Activated T-cell treated with anti-CD3 and anti-CD28 coated beads, Interleukin-2, amount 50 U/mL, for 4 hours (primary cell): ENCODE measurements around the gene ZNF136. TPM values are rescaled to one million over a fixed set of nuclear protein-coding genes. Genes with fewer than 3 reads are reported as not detected.
A peak's percentile ranks its signal among the peaks of the same experiment; 100 is the strongest.

Experiments used
- ATAC-seq, 2 donors: fragments of 200-7000 bp; cut with Tn5 transposase; one replicate each; pipeline ENCODE4 v1.10.0; 2021
- DNase-seq: peaks from one replicate; pipeline ENCODE4 v3.0.0-alpha.2; 2020
- H3K27me3 Mint-ChIP-seq: one replicate; pipeline ENCODE4 v1.8.0; 2021; ENCODE audit warnings: low read depth, mixed read lengths
- H3K36me3 Mint-ChIP-seq: one replicate; pipeline ENCODE4 v1.8.0; 2022; ENCODE audit warnings: mixed read lengths; ENCODE audit not compliant: insufficient read depth
- H3K4me1 Mint-ChIP-seq: one replicate; pipeline ENCODE4 v1.8.0; 2021; ENCODE audit warnings: low read depth, mixed read lengths
- H3K4me3 Mint-ChIP-seq: one replicate; pipeline ENCODE4 v1.8.0; 2021; ENCODE audit warnings: mild to moderate bottlenecking, moderate library complexity, mixed read lengths
- H3K9me3 Mint-ChIP-seq: one replicate; pipeline ENCODE4 v1.8.0; 2021; ENCODE audit warnings: mixed read lengths
- total RNA-seq, 3 donors: library from RNA; stranded (reverse); gene quantifications; one replicate each; pipeline ENCODE4 v1.2.1, GENCODE V29; 2021

The ZNF136 gene
- total RNA-seq, 3 donors from 2014 or later = 9.7 to 11.6 (median 9.8) TPM

DNA sequence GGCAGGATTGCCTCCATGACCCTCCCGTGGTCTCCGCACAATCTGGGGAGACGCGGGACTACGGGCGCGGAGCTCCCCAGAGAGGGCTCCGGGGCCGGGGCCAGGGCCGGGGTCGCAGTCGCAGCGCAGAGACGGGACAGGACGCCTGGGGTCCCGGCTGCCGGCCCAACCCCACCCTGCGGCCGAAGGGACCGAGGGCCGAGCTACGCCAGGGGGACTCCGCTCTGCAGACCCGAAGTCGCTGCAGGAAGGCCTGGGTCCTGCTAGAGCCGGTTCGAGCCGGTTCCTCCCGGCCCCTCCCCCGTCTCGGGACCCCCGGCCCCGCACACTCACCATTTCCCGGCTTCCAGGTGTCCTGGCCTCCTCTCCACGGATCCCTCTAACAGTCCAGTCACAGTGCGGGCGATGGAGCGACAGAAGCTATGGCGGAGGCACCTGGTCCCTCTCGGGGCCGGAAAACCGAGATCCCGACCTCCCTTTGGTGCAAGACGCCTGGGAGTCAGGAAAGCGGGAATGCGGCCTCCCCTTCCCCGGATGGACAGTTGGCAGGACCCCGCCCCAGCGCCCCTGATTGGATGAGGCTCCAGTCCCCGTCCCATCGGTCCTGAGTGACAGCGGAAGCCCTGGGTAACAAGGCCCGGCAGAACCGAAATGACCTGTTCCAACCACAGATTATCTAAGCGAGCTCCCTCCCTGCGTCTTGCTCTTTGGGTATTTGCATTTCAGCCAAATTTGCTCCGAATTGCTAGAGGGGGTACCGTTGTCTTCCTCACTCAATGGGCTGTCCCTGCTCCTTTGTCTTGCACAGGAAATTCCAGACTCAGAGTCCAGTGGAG lies 6.5 kb upstream of the ZNF136 start, which contains the start of gene ZNF625:
Gene ZNF625 (minus strand): TSS at position 512 of the 836 bp plus-strand sequence. CDS start 176 bp downstream, at position 336.
- ATAC-seq (peak; percentile 87 to 88), DNase-seq (no peak)
- Mint-ChIP-seq H3K9me3 (no peaks in the 10 kb centered on the region), H3K27me3 (peaks cover 3% of the 10 kb centered on the region), H3K4me3 (peak within 1 kb of the TSS; percentile 87), H3K36me3 (no peaks in the 10 kb centered on the region), H3K4me1 (peaks cover 13% of the 10 kb centered on the region)

- no peak overlapping the region for H3K4me3 Mint-ChIP-seq
- H3K27me3 Mint-ChIP-seq = peaks cover 3% of the 10 kb centered on the region
- peaks cover 29% of the 10 kb centered on the region for H3K4me1 Mint-ChIP-seq
- ATAC-seq (no peak), DNase-seq (no peak)
- peaks cover under 1% of the 10 kb centered on the region for H3K36me3 Mint-ChIP-seq
- H3K9me3 Mint-ChIP-seq = no peaks in the 10 kb centered on the region
Measured at GRCh38 chr19:12159773-12160414, 3.0 kb upstream of the ZNF136 start.

DNA sequence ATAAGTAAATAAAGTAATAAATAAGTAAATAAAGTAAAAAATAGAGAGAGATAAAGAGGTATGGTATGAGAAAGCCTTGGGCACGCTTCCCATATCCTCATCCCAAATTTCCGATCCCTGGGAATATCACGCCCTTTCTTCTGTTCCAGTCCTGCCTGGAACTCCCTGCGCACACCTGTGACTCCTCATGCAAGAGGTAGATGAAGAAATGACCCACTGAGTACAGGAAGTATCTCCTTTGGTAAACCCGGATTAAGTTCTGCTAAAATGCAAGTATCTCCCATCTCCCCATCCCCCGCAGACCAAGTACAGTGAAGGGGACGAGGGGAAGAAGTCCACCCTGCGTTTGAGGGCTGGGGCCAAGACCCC lies 399 bp upstream of the ZNF136 start:
- H3K27me3 Mint-ChIP-seq = no peaks in the 10 kb centered on the region
- ATAC-seq (peak; percentile 3 to 4), DNase-seq (no peak)
- H3K4me1 Mint-ChIP-seq = peaks cover 42% of the 10 kb centered on the region
- peaks cover 12% of the 10 kb centered on the region for H3K36me3 Mint-ChIP-seq
- H3K9me3 Mint-ChIP-seq = no peaks in the 10 kb centered on the region
- H3K4me3 Mint-ChIP-seq = peak overlapping the region; percentile 94

DNA sequence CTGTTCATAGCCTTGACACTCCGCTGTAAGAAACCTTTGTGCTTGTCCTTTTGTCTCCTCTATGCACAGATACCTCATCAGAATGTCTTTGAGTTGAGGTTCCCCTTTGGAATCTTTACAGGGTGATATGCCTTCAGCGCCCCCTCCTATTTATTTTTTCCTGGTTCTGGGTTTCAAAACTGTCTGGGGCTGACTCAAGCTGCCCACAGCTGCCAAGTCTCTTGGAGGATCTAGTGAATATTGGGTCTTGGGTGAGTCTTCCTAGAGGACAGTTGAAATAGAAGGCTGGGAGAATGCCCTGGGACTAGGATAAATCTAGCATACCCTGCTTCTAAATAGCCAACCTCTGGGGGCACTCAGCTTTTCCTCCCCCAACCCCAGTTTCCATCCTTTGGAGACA lies 930 bp downstream of the ZNF136 start:
- peak overlapping the region; percentile 94 for H3K4me3 Mint-ChIP-seq
- no peaks in the 10 kb centered on the region for H3K27me3 Mint-ChIP-seq
- peaks cover 12% of the 10 kb centered on the region for H3K36me3 Mint-ChIP-seq
- no peak for DNase-seq
- peaks cover 42% of the 10 kb centered on the region for H3K4me1 Mint-ChIP-seq
- no peaks in the 10 kb centered on the region for H3K9me3 Mint-ChIP-seq
- ATAC-seq = no peak

GRCh38 chr19:12166626-12167025 lies 3.7 kb downstream of the ZNF136 start:
- ATAC-seq (no peak), DNase-seq (no peak)
- peaks cover 47% of the 10 kb centered on the region for H3K4me1 Mint-ChIP-seq
- peaks cover 24% of the 10 kb centered on the region for H3K36me3 Mint-ChIP-seq
- H3K4me3 Mint-ChIP-seq = no peak overlapping the region
- no peaks in the 10 kb centered on the region for H3K9me3 Mint-ChIP-seq
- no peaks in the 10 kb centered on the region for H3K27me3 Mint-ChIP-seq

GRCh38 chr19:12180377-12180776 lies 17.5 kb downstream of the ZNF136 start:
- H3K9me3 Mint-ChIP-seq = peaks cover 19% of the 10 kb centered on the region
- H3K27me3 Mint-ChIP-seq = no peaks in the 10 kb centered on the region

DNA sequence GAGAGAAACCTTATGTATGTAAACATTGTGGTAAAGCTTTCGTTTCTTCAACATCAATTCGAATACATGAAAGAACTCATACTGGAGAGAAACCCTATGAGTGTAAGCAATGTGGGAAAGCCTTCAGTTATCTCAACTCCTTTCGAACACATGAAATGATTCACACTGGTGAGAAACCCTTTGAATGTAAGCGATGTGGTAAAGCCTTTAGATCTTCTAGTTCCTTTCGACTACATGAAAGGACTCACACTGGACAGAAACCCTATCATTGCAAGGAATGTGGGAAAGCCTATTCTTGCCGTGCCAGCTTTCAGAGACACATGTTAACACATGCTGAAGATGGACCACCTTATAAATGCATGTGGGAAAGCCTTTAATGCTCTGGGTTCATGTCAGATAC lies 24.7 kb downstream of the ZNF136 start:
- ATAC-seq = no peak
- peaks cover 76% of the 10 kb centered on the region for H3K36me3 Mint-ChIP-seq
- no peak overlapping the region for H3K4me3 Mint-ChIP-seq

More at GRCh38 chr19:12180377-12180776, 17.5 kb downstream of the ZNF136 start:
- Mint-ChIP-seq H3K4me1 (peaks cover 19% of the 10 kb centered on the region), H3K4me3 (no peak overlapping the region), H3K36me3 (peaks cover 64% of the 10 kb centered on the region)
- ATAC-seq (no peak), DNase-seq (no peak)

GRCh38 chr19:12194827-12195731 lies 32.2 kb downstream of the ZNF136 start:
- DNase-seq = peak; percentile 67
- Mint-ChIP-seq H3K4me3 (peak overlapping the region; percentile 81), H3K36me3 (peaks cover 29% of the 10 kb centered on the region), H3K4me1 (peaks cover 22% of the 10 kb centered on the region), H3K27me3 (no peaks in the 10 kb centered on the region), H3K9me3 (peaks cover 28% of the 10 kb centered on the region)
- ATAC-seq = peak; percentile 88 to 96

More for the DNA sequence above, 24.7 kb downstream of the ZNF136 start:
- Mint-ChIP-seq H3K9me3 (peaks cover 50% of the 10 kb centered on the region), H3K4me1 (peaks cover 3% of the 10 kb centered on the region), H3K27me3 (no peaks in the 10 kb centered on the region)
- no peak for DNase-seq

DNA sequence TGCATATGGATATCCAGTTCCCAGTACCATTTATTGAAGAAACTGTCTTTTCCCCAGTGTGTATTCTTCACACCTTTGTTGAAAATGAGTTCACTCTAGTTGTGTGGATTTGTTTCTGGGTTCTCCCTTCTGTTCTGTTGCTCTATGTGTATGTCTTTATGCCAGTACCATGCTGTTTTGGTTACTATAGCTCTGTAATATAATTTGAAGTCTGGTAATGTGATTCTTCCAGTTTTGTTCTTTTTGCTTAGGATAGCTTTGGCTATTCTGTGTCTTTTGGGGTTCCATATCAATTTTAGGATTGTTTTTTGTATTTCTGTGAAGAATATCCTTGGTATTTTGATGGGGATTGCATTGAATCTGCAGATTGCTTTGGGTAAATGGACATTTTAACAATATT lies 35.2 kb downstream of the ZNF136 start:
- H3K4me1 Mint-ChIP-seq = peaks cover 32% of the 10 kb centered on the region
- no peaks in the 10 kb centered on the region for H3K27me3 Mint-ChIP-seq
- H3K36me3 Mint-ChIP-seq = peaks cover 13% of the 10 kb centered on the region
- peaks cover 14% of the 10 kb centered on the region for H3K9me3 Mint-ChIP-seq
- no peak overlapping the region for H3K4me3 Mint-ChIP-seq
- DNase-seq (no peak), ATAC-seq (no peak)

DNA sequence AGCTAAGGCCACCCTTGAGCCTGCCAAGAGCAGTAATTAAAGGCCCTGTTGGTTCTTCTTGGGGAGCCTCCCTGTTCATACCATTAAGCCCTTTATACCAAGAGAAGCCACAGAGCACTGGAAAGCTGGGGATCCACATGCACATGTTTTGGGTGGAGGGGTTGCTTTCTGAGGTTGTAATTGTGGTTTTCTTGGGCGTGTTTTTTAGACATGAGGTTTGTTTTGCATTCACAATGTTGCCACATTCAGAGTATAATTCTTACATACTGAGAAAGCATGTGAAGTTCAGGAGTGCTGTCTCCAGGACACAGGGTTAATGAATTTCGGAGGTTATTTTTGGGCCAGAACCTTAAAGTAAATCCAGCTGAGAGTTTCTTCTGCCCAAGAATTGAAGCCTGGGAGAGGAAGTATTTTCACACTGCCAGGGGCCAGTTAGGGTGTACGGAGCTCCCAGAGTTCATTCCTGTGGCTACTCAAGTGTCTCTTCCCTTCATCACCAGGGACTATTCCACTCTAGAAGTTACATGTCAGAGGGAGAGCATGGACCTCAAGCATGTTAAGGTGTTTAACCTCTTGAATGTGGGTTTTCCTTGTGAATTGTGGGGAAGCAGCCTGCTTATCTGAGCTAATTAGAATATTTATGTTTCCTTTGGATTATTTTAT lies 37.0 kb downstream of the ZNF136 start:
- Mint-ChIP-seq H3K4me1 (peaks cover 26% of the 10 kb centered on the region), H3K4me3 (peak overlapping the region; percentile 31), H3K27me3 (no peaks in the 10 kb centered on the region), H3K36me3 (peaks cover 11% of the 10 kb centered on the region), H3K9me3 (peaks cover 14% of the 10 kb centered on the region)
- ATAC-seq (no peak), DNase-seq (no peak)

DNA sequence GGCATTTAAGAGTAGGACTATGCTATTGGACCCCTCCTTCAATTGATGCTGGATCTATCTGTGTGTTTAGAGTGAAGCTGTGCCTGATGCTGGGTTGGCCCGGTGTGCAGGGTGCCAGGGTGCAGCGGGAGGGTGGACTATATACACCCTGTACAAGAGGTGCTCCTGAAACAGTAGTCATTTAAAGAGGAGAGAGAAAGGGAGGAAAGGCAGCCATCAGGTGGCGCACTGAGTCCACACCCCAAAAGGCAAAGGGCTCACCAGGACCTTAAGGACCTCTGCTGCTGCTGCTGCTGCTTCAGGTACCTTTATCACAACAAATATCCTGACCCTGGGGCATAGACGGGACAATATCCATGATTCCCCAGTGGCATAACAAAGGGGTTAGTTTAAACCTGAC lies 39.4 kb downstream of the ZNF136 start:
- Mint-ChIP-seq H3K4me3 (no peak overlapping the region), H3K27me3 (no peaks in the 10 kb centered on the region), H3K9me3 (peaks cover 18% of the 10 kb centered on the region), H3K4me1 (peaks cover 19% of the 10 kb centered on the region), H3K36me3 (peaks cover 15% of the 10 kb centered on the region)
- DNase-seq = peak; percentile 37
- ATAC-seq = peak in 1 of 2 donors; percentile 80

- DNase-seq (no peak), ATAC-seq (no peak)
- Mint-ChIP-seq H3K4me3 (no peak overlapping the region), H3K36me3 (peaks cover 18% of the 10 kb centered on the region), H3K27me3 (no peaks in the 10 kb centered on the region), H3K4me1 (peaks cover 10% of the 10 kb centered on the region), H3K9me3 (peaks cover 22% of the 10 kb centered on the region)
Measured at GRCh38 chr19:12205296-12205695, 42.4 kb downstream of the ZNF136 start.

DNA sequence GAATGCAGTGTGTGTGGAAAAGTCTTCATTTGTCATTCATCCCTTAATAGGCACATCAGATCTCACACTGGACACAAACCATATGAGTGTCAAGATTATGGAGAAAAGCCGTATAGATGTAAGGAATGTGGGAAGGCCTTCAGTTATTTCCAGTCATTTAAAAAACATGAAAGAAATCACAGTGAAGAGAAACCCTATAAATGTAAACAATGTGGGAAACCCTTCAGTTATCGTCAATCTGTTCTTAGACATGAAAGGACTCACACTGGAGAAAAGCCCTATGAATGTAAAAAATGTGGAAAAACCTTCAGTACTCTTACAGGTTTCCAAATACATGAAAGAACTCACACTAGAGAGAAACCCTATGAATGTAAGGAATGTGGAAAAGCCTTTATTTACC lies 45.3 kb downstream of the ZNF136 start:
- no peak for ATAC-seq
- Mint-ChIP-seq H3K9me3 (peaks cover 32% of the 10 kb centered on the region), H3K27me3 (no peaks in the 10 kb centered on the region), H3K36me3 (peaks cover 23% of the 10 kb centered on the region), H3K4me3 (no peak overlapping the region), H3K4me1 (no peaks in the 10 kb centered on the region)
- DNase-seq = no peak
